NCI-H2227 treated with DMSO at 0.1 percent for 48 hours (cell line): ENCODE measurements around the gene SLC16A12.

Experiments used
- DNase-seq: peaks from one replicate; lab custom pipeline; 2025; lab: John Stamatoyannopoulos, UW

The SLC16A12 gene

DNA sequence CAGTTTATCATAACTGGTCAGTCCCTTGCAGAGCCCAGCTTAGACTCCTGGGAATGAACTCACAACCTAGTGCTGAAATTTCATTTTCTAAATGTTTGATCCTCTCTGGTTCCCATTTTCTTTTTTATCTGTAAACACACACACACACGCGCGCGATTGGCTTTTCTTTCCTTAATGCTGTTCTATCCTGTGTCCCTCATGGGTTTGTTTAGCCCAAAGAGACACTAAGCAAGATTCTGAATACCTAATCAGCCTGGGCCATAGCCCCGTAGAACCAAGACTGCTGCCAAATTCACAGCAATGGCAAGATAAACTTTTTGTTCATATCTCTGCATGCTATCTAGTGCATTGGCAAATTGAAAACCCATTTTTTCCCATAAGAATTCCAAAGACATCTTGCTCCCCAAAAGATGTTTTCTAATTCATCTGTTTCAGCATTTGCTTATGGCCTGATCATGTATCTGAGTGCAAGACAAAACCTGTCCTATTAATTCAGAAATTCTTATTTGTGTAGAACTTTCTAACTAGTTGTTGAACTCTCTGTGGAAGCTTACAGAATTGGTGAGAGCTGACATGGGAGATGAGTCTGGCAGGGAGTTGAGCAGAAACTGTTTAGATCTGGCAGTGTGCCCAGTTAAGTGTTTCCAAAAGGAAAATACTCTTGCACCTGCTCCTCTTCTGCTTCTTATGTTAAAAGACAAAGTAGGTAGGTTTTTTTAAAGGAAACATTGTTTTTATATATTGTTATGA lies 144.7 kb downstream of the SLC16A12 start:
- DNase-seq, result no peak

DNA sequence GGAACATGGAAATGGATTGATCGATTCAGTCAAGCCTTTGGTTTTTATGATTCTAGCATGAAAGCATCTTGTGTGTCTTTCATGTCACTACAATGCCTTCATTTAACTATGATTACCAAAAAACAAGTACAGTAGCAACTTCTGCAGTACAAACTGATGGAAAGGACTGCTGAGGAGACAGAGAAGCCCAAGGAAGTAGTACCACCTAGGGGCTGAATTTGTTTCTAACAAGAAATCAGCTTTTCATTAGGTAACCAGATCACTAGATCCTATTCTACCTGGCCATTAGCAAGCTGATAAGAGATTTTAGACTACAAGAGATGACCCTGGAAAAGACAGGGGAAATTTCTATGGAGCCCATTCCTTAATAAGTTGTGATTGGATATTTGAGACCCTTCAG lies 146.1 kb downstream of the SLC16A12 start:
- no peak for DNase-seq

DNA sequence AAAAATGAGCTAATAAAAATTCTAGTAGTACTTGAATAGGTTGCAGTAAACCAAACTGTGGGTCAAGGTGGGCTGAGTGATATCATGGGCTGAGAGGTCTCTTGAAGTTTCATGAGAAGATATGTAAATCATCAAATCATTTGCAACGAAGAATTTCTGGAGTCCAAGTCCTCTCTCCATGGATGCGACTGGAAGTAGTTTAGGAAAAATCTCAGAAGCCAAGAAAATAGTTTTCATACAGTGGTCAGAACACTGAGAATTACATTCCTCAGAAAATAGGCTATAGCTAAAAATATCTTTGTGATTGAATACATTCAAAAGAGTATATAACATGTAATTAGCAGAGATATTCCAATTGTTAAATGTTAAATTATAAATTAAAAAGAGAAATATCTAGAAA lies 146.6 kb downstream of the SLC16A12 start:
- no peak for DNase-seq

DNA sequence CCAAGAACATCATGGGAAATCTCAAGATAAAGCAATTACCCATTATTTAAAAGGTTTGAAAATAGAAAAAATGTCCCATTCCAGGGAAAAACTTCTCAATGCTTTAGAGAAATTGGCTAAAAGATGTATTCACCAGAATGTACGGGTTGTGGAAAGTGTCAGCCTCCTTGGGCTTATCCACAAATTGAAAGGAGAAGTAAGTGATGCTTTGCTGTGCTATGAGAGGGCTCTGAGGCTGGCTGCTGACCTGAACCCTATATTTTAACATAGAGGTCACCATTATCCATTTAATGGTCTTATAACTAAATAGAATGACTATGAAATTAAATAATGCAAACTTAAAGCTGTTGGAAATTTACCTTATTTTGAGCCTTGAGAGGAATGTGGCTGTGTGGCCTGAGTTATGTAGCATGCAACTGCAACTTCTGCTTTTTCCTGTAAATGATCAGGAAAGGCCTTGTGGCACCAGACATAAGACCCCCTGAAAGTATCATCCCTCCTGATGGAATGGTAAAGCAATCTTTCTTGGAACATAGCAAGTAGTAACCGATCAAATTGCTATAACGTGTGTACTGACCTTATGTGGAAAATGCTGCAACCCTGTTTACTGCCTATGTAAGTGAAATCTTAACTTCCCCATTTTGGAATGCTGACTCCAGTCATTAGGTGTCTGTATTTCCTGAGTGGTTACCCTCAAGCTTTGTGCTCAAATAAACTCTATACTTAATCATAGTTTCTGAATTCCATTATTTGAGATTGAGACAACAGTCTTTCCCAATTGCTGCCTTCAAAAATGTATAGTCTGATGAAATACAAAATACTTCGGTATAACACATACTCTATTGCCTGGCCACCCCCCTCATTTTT lies 150.7 kb downstream of the SLC16A12 start:
- no peak for DNase-seq

DNA sequence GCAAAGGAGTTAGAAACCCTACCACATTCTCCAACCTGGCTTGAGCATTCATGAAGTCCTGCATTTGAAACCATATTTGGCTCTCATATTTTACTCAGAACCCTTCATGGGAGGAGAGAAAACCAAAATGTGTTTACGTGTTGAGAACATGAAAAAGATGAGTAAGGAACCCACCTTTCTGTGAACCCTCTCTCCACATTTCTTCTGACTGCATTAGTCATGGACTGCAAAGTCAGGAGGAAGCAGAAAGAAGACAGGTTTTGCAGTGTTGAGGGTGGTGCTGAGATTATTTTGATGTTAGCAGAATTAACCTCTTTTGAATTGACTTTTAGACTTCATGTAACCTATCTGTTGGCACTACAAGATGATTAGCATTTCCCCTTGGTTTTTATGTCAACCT lies 152.6 kb downstream of the SLC16A12 start:
- no peak for DNase-seq
